Glomerular visceral epithelial cell (primary cell): Measurements from ENCODE around the gene MBTPS1.

ENCODE experiments used
- DNase-seq: peaks from one replicate; pipeline ENCODE4 v3.0.0-alpha.2; 2016; ENCODE audit errors: extremely low spot score

The MBTPS1 gene

GRCh38 chr16:84074721-84075120, 42.0 kb downstream of the MBTPS1 start:
- no peak for DNase-seq

DNA sequence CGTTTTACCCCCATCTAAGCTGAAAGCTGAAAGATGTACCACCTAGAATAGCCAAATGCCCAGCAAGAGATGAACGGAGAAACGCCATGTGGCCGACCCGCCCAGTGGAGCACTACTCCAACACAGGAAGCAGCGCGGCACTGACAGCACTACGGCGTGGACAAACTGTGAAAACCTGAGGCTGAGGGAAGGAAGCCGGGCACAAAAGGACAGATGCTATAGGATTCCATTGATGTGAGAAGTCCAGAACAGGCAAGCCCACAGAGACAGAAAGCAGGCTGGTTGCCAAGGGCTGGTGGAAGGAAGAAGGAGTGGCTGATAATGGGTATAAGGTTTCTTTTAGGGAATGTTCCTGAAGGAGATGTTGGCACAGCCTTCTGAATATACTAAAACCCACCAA, 44.7 kb downstream of the MBTPS1 start:
- DNase-seq: no peak

- no peak for DNase-seq
Observed at GRCh38 chr16:84071121-84071520, 45.6 kb downstream of the MBTPS1 start.

GRCh38 chr16:84069540-84069939, 47.2 kb downstream of the MBTPS1 start:
- DNase-seq: no peak

DNA sequence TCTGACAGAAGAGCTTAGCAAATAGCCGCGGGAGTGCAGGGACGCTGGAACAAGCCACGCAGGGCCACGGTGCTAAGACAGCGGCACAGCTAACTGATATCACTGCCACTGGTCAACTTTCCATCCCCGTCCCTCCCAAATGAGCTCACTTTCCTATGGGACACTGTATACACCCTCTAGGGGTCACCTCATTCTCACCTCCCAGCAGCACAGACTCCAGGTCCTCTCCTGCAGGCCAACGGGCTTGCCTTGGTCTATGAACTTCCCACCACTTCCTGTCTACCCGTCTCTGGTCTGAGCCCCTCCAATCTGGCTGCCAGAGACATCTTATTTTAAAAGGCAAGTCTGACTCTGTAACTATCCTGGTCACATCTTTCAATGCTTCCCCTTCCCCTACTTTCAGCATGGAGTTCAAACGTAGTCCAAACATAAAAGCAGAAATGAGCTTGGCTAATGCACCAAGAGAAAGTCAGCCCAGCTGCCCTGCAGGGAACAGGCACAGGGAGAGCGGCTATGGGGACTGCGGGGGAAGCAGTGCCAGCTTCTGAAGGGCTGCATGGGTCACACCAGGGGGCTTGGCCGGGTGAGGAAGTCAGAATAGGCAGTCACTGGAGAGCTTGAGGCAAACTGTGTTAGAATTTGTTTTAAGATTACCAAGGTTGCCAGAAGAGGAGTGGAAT, 47.8 kb downstream of the MBTPS1 start:
- DNase-seq: no peak

- no peak for DNase-seq
Observed at GRCh38 chr16:84068041-84068440, 48.7 kb downstream of the MBTPS1 start.

GRCh38 chr16:84067640-84068039, 49.1 kb downstream of the MBTPS1 start:
- no peak for DNase-seq

- DNase-seq: peak; percentile 41
Observed at GRCh38 chr16:84065536-84066132, 51.1 kb downstream of the MBTPS1 start.

DNA sequence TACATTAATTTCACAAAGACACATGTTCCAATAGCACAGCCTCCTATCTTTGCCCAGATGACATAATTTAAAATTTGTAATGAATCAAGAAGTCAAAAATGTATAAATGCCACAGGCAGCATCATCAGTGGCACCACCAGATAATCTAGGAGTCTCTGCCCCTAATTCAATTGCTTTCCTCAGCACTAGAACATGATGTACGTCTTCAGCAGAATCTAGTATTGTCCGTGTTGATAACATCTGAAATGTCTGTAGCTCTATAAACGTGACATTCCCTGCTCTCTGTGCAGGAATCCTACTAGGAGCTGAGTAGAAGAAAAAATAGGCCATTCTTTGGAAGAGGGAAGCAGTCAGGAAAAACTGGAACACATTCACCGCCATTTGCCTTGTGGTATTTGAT, 52.8 kb downstream of the MBTPS1 start:
- DNase-seq: no peak

DNA sequence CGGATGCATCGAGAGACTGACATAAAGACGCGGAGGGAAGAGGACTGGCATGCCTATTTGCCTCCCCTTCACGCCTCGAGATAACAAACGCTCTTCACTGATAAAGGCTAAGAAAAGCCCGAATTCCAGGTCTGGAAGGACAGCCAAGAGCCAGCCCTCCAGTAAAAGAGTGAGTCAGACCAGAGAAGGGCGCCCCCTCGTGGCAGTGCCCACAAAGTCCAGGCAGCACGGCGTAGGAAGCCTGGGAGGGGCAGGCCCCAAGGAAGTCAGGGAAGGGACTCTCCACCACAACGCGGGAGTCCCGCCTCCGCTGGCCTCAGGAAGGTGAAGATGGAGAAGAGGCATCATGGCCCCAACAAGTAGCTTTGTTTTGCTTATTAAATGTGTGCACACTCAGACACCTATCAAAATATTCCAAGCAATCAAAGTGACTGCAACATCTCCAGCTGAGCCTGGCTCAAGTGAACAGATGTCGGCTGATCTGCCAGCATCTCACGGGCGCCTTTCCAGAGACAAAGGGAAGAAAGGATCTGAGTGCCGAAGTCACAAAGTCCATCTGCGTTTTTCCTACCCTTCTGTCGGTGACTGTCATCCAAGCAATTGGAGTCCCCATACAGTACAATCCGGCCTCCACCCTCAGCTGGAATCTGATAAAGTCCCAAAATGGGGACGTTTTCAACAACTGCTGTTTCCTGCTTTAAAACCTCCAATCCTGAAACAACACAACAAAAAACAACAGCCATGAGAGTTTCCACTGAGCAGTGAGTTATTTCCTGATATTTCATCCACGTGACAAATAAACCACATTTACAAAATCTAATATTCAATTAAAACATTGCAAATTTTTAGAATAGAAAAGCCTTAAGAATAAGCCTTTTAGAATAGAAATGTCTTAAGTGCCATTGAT, 53.8 kb downstream of the MBTPS1 start:
- DNase-seq: peak; percentile 58

- DNase-seq: no peak
Observed at GRCh38 chr16:84061236-84061819, 55.4 kb downstream of the MBTPS1 start.

- DNase-seq: no peak
Observed at GRCh38 chr16:84059946-84060901, 56.5 kb downstream of the MBTPS1 start.

DNA sequence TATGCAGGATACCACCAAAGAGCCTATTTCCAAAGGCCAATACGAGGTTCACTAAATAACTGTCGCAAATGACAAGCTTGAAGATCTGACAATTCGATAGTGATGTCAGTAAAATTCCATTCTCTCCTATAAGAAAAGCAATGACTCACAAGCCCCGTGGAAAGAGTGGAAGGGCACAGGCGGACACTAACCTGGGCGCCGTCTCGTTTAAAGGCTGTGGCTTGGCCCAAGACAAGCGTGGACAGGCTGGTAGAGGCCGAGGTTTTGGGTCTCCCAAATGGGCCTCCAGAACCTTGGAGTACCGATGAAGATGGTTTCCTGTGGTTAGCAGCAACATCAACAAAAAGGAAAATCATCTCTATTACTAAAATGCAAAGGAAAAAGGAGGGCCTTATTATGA, 57.6 kb downstream of the MBTPS1 start:
- DNase-seq: no peak

DNA sequence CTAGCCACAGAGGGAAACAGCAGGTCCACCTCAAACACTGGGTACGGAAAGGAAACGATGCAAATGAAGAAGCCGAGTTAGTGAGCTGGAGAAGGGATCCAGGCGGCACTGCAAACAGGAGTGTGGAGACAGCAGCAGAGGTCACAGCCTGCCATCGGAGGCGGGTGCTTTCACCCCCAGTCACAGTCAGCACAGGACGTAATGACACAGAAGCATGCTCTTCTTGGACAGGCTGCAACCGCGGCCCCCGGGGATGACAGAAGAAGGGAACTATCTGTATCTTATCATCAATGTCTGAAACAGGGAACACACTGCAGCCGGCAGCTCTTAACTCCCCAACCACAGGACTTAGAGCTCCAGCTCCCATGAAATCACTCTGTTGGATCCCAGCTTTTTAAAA, 58.1 kb downstream of the MBTPS1 start:
- no peak for DNase-seq

DNA sequence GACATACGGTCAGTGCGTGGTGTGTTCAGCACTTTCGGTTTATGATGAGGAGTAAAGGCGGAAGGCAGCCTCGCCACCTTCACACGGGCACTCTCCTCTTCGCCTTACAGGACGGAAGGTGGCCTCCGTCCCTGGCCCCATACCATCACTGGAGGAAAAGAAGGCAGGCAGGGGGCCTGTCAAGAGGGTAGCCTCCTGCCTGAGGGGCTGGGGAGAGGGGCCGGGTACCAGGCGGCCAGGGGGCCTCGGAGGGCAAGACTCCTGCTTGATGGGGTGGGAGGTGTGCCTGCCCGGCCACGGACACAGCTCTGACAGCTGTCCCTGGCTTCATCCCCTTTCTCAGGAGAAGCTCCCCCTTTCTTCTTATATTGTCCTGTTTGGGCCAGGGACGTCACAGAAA, 58.5 kb downstream of the MBTPS1 start:
- no peak for DNase-seq

DNA sequence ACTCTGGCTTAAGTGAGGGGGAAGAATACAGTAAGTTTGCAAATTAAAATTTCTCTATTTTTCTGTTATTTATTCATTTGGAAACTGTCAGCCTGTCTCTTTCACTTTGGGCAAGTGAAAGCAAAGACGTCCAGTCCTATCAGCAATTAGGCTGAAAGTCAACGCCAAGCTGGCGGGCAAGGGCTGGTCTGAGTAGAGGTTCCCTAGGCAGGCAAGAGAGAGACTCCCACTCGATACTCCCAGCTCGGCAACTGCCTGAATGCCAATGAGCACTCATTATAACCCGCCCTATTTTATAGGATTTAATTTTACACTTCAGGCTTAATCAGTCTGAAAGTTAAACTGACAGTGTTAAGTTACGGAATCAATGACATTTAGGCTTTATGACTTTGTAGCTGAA, 59.8 kb downstream of the MBTPS1 start:
- DNase-seq: no peak

DNA sequence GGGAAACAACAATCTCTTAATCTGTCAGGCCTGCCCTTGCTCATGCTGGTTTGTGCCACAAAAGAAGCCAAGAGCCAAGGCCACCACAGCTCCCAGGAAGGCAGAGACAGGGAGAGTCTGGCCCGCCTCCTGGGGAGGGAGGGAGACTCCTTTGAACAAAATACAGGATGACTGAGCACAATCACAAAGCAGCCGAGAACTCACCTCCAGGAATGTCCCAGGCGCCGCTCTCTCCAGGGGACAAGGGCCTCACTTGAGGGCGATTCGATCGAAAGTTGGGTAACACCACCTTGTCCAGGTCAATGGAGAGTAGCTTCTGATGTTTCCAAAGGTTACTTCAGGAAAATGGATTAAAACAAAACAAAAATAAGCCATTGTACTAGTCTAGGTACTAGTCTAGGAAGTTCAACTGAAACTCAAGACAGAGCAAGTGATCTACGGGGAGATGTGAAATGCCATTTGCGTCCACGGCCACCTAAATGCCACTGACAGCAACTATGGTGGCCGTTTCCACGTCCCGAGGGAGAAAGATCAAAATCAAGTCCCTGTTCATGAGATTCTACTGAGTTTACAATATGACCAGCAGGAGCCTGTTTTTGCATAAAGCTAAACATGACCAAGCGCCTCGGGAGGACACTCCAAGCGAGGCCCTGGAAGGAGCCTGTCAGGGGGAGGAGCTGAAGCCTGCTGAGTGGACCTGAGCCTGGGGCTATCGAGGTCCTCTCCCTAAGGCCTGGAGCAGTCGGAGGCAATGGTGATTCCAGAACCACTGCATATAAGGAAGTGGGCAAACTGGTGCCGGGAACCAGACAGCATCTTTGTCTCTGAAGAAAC, 60.7 kb downstream of the MBTPS1 start:
- DNase-seq: no peak

GRCh38 chr16:84055366-84055765, 61.4 kb downstream of the MBTPS1 start:
- no peak for DNase-seq

DNA sequence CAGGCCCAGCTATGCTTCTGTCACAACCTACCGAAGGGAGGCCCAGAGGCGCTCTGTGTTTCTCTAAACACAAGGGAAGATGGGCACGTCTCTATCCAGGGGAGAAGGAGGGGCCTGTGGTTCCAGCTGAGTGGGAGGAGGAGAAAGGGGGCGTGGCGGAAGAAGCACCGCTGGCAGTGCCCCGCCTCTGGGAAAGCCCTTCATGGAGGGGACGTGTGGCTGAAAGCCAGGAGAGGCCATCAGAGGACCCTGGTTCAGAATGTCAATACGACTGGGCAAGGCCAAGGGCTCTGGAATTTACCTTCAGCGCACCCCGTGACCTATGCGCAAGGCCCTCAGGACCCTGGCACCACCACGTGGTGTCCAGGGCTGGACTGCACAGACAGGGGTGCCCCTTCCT, 61.8 kb downstream of the MBTPS1 start:
- no peak for DNase-seq

- DNase-seq: no peak
Observed at GRCh38 chr16:84054271-84054670, 62.5 kb downstream of the MBTPS1 start.
